ENCODE data around the gene SNX10. TPM values are rescaled to one million over a fixed set of nuclear protein-coding genes. Genes with fewer than 3 reads are reported as not detected.
A peak's percentile ranks its signal among the peaks of the same experiment; 100 is the strongest.

SNX10 gene
- total and polyA plus RNA-seq, 2 of the 8 experiments (the other 6 are each of a cell fraction or from before 2014, with no cell fraction given) = 4.4 to 9.6 TPM

- TF ChIP-seq HDAC2 (IDR thresholded peaks at IDR 0.05; ENCODE audit: borderline replicate concordance in 1 of 2, low read depth in 2 of 2, low read length in 2 of 2) = no peak
- no peak; a peak in 1 of 4 replicates for TF ChIP-seq RAD21 (IDR thresholded peaks at IDR 0.05 in 1 of 2, conservative IDR thresholded peaks at IDR 0.05 in 1 of 2; ENCODE audit: low read depth in 2 of 2, low read length in 2 of 2)
- no peak for TF ChIP-seq POLR2A (IDR thresholded peaks at IDR 0.05; ENCODE audit: control extremely low read depth in 1 of 2, low read depth in 2 of 2, low read length in 2 of 2)
- TF ChIP-seq SAP30 (IDR thresholded peaks at IDR 0.05; ENCODE audit: insufficient read depth, insufficient replicate concordance, low read length) = no peak
- TF ChIP-seq RBBP5 (IDR thresholded peaks at IDR 0.05; ENCODE audit: borderline replicate concordance, low read depth, low read length) = peak; percentile 70; the same call in 1 of the 2 replicates
- TF ChIP-seq RFX5 (IDR thresholded peaks at IDR 0.05; ENCODE audit: borderline replicate concordance, low read depth, low read length) = no peak
- TF ChIP-seq TBP (IDR thresholded peaks at IDR 0.05; ENCODE audit: low read depth, low read length) = no peak
- TF ChIP-seq MAFK (IDR thresholded peaks at IDR 0.05; ENCODE audit: low read depth, low read length) = no peak
- no peak for TF ChIP-seq TCF12 (IDR thresholded peaks at IDR 0.05; ENCODE audit: low read depth, low read length)
- TF ChIP-seq KDM5A (IDR thresholded peaks at IDR 0.05; ENCODE audit: low read length) = no peak
- TF ChIP-seq RXRA (IDR thresholded peaks at IDR 0.05; ENCODE audit: insufficient read depth, low read depth, low read length) = no peak
- TF ChIP-seq NANOG (IDR thresholded peaks at IDR 0.05; ENCODE audit: insufficient read depth, low read depth, low read length, poor library complexity, severe bottlenecking) = no peak
- TF ChIP-seq KDM4A (IDR thresholded peaks at IDR 0.05; ENCODE audit: low read depth, low read length, severe bottlenecking) = peak; percentile 77
- TF ChIP-seq TAF1 (IDR thresholded peaks at IDR 0.05; ENCODE audit: low read depth, low read length) = peak; percentile 57
- TF ChIP-seq BACH1 (IDR thresholded peaks at IDR 0.05; ENCODE audit: low read length) = peak; percentile 4; the same call in 1 of the 2 replicates
- no peak for TF ChIP-seq BRCA1 (IDR thresholded peaks at IDR 0.05; ENCODE audit: low read depth, low read length)
- no peak for TF ChIP-seq SIN3A (conservative IDR thresholded peaks at IDR 0.05 in 1 of 2, IDR thresholded peaks at IDR 0.05 in 1 of 2; ENCODE audit: low read depth in 1 of 2, low read length in 2 of 2)
- no peak for TF ChIP-seq SRF (IDR thresholded peaks at IDR 0.05; ENCODE audit: low read depth, low read length)
- TF ChIP-seq, protein P1, sequence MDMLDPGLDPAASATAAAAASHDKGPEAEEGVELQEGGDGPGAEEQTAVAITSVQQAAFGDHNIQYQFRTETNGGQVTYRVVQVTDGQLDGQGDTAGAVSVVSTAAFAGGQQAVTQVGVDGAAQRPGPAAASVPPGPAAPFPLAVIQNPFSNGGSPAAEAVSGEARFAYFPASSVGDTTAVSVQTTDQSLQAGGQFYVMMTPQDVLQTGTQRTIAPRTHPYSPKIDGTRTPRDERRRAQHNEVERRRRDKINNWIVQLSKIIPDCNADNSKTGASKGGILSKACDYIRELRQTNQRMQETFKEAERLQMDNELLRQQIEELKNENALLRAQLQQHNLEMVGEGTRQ (IDR thresholded peaks at IDR 0.05; ENCODE audit: low read length) = no peak
- no peak for TF ChIP-seq CBX5 (IDR thresholded peaks at IDR 0.05; ENCODE audit: low read depth, low read length)
- no peak for TF ChIP-seq ZNF274 (IDR thresholded peaks at IDR 0.05; ENCODE audit: borderline replicate concordance, extremely low read depth, low read length)
- no peak for TF ChIP-seq SIX5 (IDR thresholded peaks at IDR 0.05; ENCODE audit: low read depth, low read length)
- no peak for TF ChIP-seq EZH2 (IDR thresholded peaks at IDR 0.05; ENCODE audit: low read depth, low read length, severe bottlenecking)
Measured at GRCh38 chr7:26376175-26376917, 84.7 kb downstream of the SNX10 start (continued).

All from H1 (cell line).